ENCODE data around the gene GAPT. TPM values are rescaled to one million over a fixed set of nuclear protein-coding genes. Genes with fewer than 3 reads are reported as not detected.

The GAPT gene
- polyA plus RNA-seq, 1 of the 3 experiments (the other 2 are of a cell fraction): not detected

DNA sequence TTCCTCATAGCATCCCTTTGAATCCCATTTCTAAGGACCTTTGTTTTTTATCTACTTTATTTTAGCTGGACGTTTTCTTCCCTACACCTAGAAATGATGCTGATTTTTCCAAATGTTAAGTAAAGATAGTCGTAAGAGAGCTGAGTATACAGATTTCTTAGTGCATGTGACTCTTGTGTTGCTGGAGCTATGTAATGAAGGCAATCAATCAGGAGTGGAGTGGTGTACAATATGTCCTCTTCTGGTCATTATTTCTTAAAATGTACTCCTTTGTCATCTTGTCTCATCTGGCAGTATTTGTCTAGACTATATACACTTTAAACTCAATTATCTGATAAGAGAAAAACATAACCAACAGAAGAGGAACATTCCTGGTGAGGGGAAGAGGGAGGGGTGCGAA is 13.5 kb downstream of the GAPT start:
- Histone ChIP-seq H3K4me1 (ENCODE audit: control insufficient read depth in 1 of 2, insufficient read depth in 2 of 2, low read depth in 1 of 2, low read length in 1 of 2) (no peaks in the 10 kb centered on the region), H3K27me3 (ENCODE audit: insufficient read depth) (no peaks in the 10 kb centered on the region; the same call in 1 of the 2 replicates), H2AFZ (ENCODE audit: low read depth) (no peak overlapping the region), H3K27ac (ENCODE audit: low read depth in 2 of 2, low read length in 1 of 2) (no peak overlapping the region), H3K9ac (no peak overlapping the region), H3K4me3 (ENCODE audit: low read depth in 2 of 2, low read length in 1 of 2) (no peak overlapping the region), H3K36me3 (replicated peaks in 1 of 2; ENCODE audit: control insufficient read depth in 1 of 2, insufficient read depth in 2 of 2, low read length in 1 of 2) (no peaks in the 10 kb centered on the region), H3K79me2 (ENCODE audit: insufficient read depth) (no peaks in the 10 kb centered on the region), H3K9me2 (no peaks in the 10 kb centered on the region), H3K4me2 (no peak overlapping the region), H3F3A (replicated peaks; ENCODE audit: insufficient read depth) (no peaks in the 10 kb centered on the region), H4K20me1 (ENCODE audit: insufficient read depth) (no peaks in the 10 kb centered on the region), H3K9me3 (no peaks in the 10 kb centered on the region)
- no peak for DNase-seq
- POLR2A ChIA-PET: no interaction called here
- TF ChIP-seq TCF12 (IDR thresholded peaks at IDR 0.05) (no peak), NRF1 (IDR thresholded peaks at IDR 0.05; ENCODE audit: low read depth, low read length) (no peak), RCOR1 (IDR thresholded peaks at IDR 0.05; ENCODE audit: low read length) (no peak), FOXJ3 (CRISPR knock-in tag; IDR thresholded peaks at IDR 0.05) (no peak), TAF1 (IDR thresholded peaks at IDR 0.05; ENCODE audit: borderline replicate concordance, low read depth, low read length) (no peak), YY1 (IDR thresholded peaks at IDR 0.05; ENCODE audit: low read depth) (no peak), EP300 (IDR thresholded peaks at IDR 0.05; ENCODE audit: borderline replicate concordance in 1 of 2, low read depth in 1 of 2, low read length in 1 of 2) (no peak), TEAD4 (IDR thresholded peaks at IDR 0.05; ENCODE audit: borderline replicate concordance, insufficient read depth) (no peak)
- TF ChIP-seq, protein P1, sequence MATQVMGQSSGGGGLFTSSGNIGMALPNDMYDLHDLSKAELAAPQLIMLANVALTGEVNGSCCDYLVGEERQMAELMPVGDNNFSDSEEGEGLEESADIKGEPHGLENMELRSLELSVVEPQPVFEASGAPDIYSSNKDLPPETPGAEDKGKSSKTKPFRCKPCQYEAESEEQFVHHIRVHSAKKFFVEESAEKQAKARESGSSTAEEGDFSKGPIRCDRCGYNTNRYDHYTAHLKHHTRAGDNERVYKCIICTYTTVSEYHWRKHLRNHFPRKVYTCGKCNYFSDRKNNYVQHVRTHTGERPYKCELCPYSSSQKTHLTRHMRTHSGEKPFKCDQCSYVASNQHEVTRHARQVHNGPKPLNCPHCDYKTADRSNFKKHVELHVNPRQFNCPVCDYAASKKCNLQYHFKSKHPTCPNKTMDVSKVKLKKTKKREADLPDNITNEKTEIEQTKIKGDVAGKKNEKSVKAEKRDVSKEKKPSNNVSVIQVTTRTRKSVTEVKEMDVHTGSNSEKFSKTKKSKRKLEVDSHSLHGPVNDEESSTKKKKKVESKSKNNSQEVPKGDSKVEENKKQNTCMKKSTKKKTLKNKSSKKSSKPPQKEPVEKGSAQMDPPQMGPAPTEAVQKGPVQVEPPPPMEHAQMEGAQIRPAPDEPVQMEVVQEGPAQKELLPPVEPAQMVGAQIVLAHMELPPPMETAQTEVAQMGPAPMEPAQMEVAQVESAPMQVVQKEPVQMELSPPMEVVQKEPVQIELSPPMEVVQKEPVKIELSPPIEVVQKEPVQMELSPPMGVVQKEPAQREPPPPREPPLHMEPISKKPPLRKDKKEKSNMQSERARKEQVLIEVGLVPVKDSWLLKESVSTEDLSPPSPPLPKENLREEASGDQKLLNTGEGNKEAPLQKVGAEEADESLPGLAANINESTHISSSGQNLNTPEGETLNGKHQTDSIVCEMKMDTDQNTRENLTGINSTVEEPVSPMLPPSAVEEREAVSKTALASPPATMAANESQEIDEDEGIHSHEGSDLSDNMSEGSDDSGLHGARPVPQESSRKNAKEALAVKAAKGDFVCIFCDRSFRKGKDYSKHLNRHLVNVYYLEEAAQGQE (IDR thresholded peaks at IDR 0.05; ENCODE audit: low read depth, low read length): no peak
- TF ChIP-seq, protein P2, sequence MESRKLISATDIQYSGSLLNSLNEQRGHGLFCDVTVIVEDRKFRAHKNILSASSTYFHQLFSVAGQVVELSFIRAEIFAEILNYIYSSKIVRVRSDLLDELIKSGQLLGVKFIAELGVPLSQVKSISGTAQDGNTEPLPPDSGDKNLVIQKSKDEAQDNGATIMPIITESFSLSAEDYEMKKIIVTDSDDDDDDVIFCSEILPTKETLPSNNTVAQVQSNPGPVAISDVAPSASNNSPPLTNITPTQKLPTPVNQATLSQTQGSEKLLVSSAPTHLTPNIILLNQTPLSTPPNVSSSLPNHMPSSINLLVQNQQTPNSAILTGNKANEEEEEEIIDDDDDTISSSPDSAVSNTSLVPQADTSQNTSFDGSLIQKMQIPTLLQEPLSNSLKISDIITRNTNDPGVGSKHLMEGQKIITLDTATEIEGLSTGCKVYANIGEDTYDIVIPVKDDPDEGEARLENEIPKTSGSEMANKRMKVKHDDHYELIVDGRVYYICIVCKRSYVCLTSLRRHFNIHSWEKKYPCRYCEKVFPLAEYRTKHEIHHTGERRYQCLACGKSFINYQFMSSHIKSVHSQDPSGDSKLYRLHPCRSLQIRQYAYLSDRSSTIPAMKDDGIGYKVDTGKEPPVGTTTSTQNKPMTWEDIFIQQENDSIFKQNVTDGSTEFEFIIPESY (IDR thresholded peaks at IDR 0.05; ENCODE audit: borderline replicate concordance, low read depth): no peak
- TF ChIP-seq, protein P3, sequence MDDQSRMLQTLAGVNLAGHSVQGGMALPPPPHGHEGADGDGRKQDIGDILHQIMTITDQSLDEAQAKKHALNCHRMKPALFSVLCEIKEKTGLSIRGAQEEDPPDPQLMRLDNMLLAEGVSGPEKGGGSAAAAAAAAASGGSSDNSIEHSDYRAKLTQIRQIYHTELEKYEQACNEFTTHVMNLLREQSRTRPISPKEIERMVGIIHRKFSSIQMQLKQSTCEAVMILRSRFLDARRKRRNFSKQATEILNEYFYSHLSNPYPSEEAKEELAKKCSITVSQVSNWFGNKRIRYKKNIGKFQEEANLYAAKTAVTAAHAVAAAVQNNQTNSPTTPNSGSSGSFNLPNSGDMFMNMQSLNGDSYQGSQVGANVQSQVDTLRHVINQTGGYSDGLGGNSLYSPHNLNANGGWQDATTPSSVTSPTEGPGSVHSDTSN (IDR thresholded peaks at IDR 0.05): no peak
- CTCF ChIA-PET: interaction anchor here (0.9 to 4.5 kb wide), 3 partner anchors 11 to 345 kb away, joined by 3 to 36 read pairs (median 4); no protein-coding TSS in a partner anchor
- 21% methylated on average over 3 of the region's 3 CpGs for WGBS (ENCODE audit: low lambda C conversion rate)

Data from SK-N-SH (cell line).